NT2/D1 (cell line): ENCODE measurements around the gene GGA1.

Experiments
- YY1 ChIP-seq: IDR thresholded peaks from 2 replicates; pipeline ENCODE4 v1.6.1; 2011; ENCODE audit not compliant: insufficient read length, insufficient read depth
- ZNF274 ChIP-seq: IDR thresholded peaks from 2 replicates; pipeline ENCODE4 v1.6.1; 2011; ENCODE audit warnings: mild to moderate bottlenecking, low read depth, low read length

- TF ChIP-seq ZNF274 (no peak), YY1 (no peak)
These were observed 73.0 kb downstream of the GGA1 start for GRCh38 chr22:37681556-37682049.
